Activated CD8-positive, alpha-beta T cell treated with anti-CD3 and anti-CD28 coated beads for 36 hours (primary cell): Measurements from ENCODE around the gene TMEM202. TPM values are rescaled to one million over a fixed set of nuclear protein-coding genes. Genes with fewer than 3 reads are reported as not detected.
"Not testable (repeated sequence)": the region's sequence is repeated elsewhere in the genome, so short reads cannot be mapped to it uniquely, and the experiment has no call there.

Experiments
- ATAC-seq: fragments of 200-7000 bp; cut with Tn5 transposase; one replicate; pipeline ENCODE4 v1.10.0; 2021; ENCODE audit warnings: mild to moderate bottlenecking, moderate library complexity
- CTCF ChIA-PET: fragments of 350-600 bp; sonication (Branson Sonifier 250); formaldehyde crosslinking; loops from one replicate; lab custom pipeline; 2021; ENCODE audit warnings: antibody characterized with exemption; lab: Charles Lee
- POLR2A ChIA-PET: fragments of 350-600 bp; sonication (Branson Sonifier 250); formaldehyde crosslinking; loops from one replicate; lab custom pipeline; 2021; ENCODE audit warnings: antibody characterized with exemption; lab: Charles Lee
- DNase-seq: peaks from one replicate; pipeline ENCODE4 v3.0.0-alpha.2; 2020
- H3K27ac Mint-ChIP-seq: one replicate; pipeline ENCODE4 v1.8.0; 2021; ENCODE audit warnings: mild to moderate bottlenecking, mixed read lengths
- H3K27me3 Mint-ChIP-seq: one replicate; pipeline ENCODE4 v1.8.0; 2021; ENCODE audit warnings: mixed read lengths
- H3K36me3 Mint-ChIP-seq: one replicate; pipeline ENCODE4 v1.8.0; 2021; ENCODE audit warnings: low read depth, mixed read lengths
- H3K4me1 Mint-ChIP-seq: one replicate; pipeline ENCODE4 v1.8.0; 2021; ENCODE audit warnings: low read depth, mixed read lengths
- H3K4me3 Mint-ChIP-seq: one replicate; pipeline ENCODE4 v1.8.0; 2021; ENCODE audit warnings: mild to moderate bottlenecking, moderate library complexity, mixed read lengths
- H3K9me3 Mint-ChIP-seq: one replicate; pipeline ENCODE4 v1.8.0; 2021; ENCODE audit warnings: mixed read lengths
- CTCF ChIP-seq: fragments of 200-600 bp; IDR thresholded peaks from one replicate; pipeline ENCODE4 v1.8.0; 2022; ENCODE audit warnings: antibody characterized with exemption, mild to moderate bottlenecking
- intact Hi-C: fragments of 100-400 bp; cut with micrococcal nuclease; formaldehyde crosslinking; loops from one replicate; pipeline ENCODE4 v1.10.0; 2022
- total RNA-seq, 2 experiments: library from RNA; stranded (reverse); gene quantifications; one replicate each; pipeline ENCODE4 v1.2.3, GENCODE V29; 2021

Gene TMEM202
- total RNA-seq, 2 experiments from 2014 or later, result not detected

GRCh38 chr15:72421484-72421883 lies 23.4 kb downstream of the TMEM202 start:
- no peaks in the 10 kb centered on the region for H3K4me1 Mint-ChIP-seq
- H3K27me3 Mint-ChIP-seq, result no peaks in the 10 kb centered on the region
- intact Hi-C loops, result no loop called here
- ChIA-PET POLR2A (no interaction called here), CTCF (no interaction called here)
- H3K4me3 Mint-ChIP-seq, result no peak overlapping the region
- no peak overlapping the region for H3K27ac Mint-ChIP-seq
- H3K36me3 Mint-ChIP-seq, result no peaks in the 10 kb centered on the region
- ATAC-seq (no peak), DNase-seq (no peak)
- H3K9me3 Mint-ChIP-seq, result peaks cover 10% of the 10 kb centered on the region
- TF ChIP-seq CTCF, result no peak

GRCh38 chr15:72423256-72423655 lies 25.2 kb downstream of the TMEM202 start:
- CTCF ChIA-PET, result interaction anchor here (1.0 kb wide), 1 partner anchor 22 kb away, joined by 3 read pairs; no protein-coding TSS in a partner anchor
- Mint-ChIP-seq H3K4me1 (no peaks in the 10 kb centered on the region), H3K36me3 (no peaks in the 10 kb centered on the region), H3K4me3 (no peak overlapping the region), H3K27me3 (no peaks in the 10 kb centered on the region), H3K27ac (no peak overlapping the region), H3K9me3 (peaks cover 25% of the 10 kb centered on the region)
- POLR2A ChIA-PET, result no interaction called here
- DNase-seq, result no peak
- TF ChIP-seq CTCF, result no peak
- ATAC-seq, result no peak
- intact Hi-C loops, result no loop called here

- H3K4me3 Mint-ChIP-seq, result no peak overlapping the region
- TF ChIP-seq CTCF, result no peak
- no peak overlapping the region for H3K27ac Mint-ChIP-seq
- ATAC-seq (no peak), DNase-seq (no peak)
- CTCF ChIA-PET, result no interaction called here
- H3K36me3 Mint-ChIP-seq, result no peaks in the 10 kb centered on the region
- H3K27me3 Mint-ChIP-seq, result no peaks in the 10 kb centered on the region
- POLR2A ChIA-PET, result no interaction called here
- H3K4me1 Mint-ChIP-seq, result no peaks in the 10 kb centered on the region
- peaks cover 26% of the 10 kb centered on the region for H3K9me3 Mint-ChIP-seq
- intact Hi-C loops, result no loop called here
Measured at GRCh38 chr15:72426753-72427152, 28.6 kb downstream of the TMEM202 start.

GRCh38 chr15:72437650-72438316 lies 39.7 kb downstream of the TMEM202 start:
- CTCF ChIA-PET, result no interaction called here
- no peak overlapping the region for H3K4me3 Mint-ChIP-seq

GRCh38 chr15:72442848-72443247 lies 44.7 kb downstream of the TMEM202 start:
- H3K27me3 Mint-ChIP-seq, H3K36me3 Mint-ChIP-seq, H3K4me3 Mint-ChIP-seq, CTCF ChIA-PET, POLR2A ChIA-PET, ATAC-seq, H3K27ac Mint-ChIP-seq, H3K9me3 Mint-ChIP-seq, H3K4me1 Mint-ChIP-seq, intact Hi-C loops, DNase-seq: not testable (repeated sequence)

More at GRCh38 chr15:72437650-72438316, 39.7 kb downstream of the TMEM202 start:
- POLR2A ChIA-PET, result no interaction called here
- H3K4me1 Mint-ChIP-seq, result no peaks in the 10 kb centered on the region
- no peak overlapping the region for H3K27ac Mint-ChIP-seq
- intact Hi-C loops, result no loop called here
- no peak for DNase-seq
- peaks cover 3% of the 10 kb centered on the region for H3K36me3 Mint-ChIP-seq
- peaks cover 10% of the 10 kb centered on the region for H3K9me3 Mint-ChIP-seq
- no peak for TF ChIP-seq CTCF
- H3K27me3 Mint-ChIP-seq, result peaks cover 15% of the 10 kb centered on the region
- no peak for ATAC-seq
